H1 (cell line): ENCODE results near the gene ZNF622.

ENCODE experiments used
- GABPA ChIP-seq: IDR thresholded peaks from 2 replicates; pipeline ENCODE4 v1.6.1; 2011; ENCODE audit warnings: mild to moderate bottlenecking, low read length, moderate library complexity, borderline replicate concordance; ENCODE audit not compliant: insufficient read depth
- JUN ChIP-seq: IDR thresholded peaks from 2 replicates; pipeline ENCODE4 v1.6.1; 2011; ENCODE audit warnings: low read depth, mild to moderate bottlenecking, improper control_type of control experiment, low read length
- KDM1A ChIP-seq: fragments of 200-600, 300-600 bp; sonication (generic); IDR thresholded peaks from 2 replicates; pipeline ENCODE4 v1.7.1; 2016; ENCODE audit warnings: mild to moderate bottlenecking, low read length, borderline replicate concordance
- SAP30 ChIP-seq: fragments of 300-600 bp; sonication (generic); IDR thresholded peaks from 2 replicates; pipeline ENCODE4 v1.7.1; 2012; ENCODE audit warnings: low read length, moderate library complexity, mild to moderate bottlenecking, inconsistent platforms; ENCODE audit not compliant: insufficient read depth, insufficient replicate concordance
- SP1 ChIP-seq: IDR thresholded peaks from 2 replicates; pipeline ENCODE4 v1.6.1; 2011; ENCODE audit warnings: low read depth, low read length
- TEAD4 ChIP-seq: IDR thresholded peaks from 2 replicates; pipeline ENCODE4 v1.6.1; 2012; ENCODE audit warnings: low read depth, low read length, inconsistent platforms, mixed read lengths
- ZNF274 ChIP-seq: IDR thresholded peaks from 2 replicates; pipeline ENCODE4 v1.7.0; 2012; ENCODE audit warnings: low read length, borderline replicate concordance; ENCODE audit errors: extremely low read depth
- TF ChIP-seq, protein P1 (sequence below), 3 experiments: IDR thresholded peaks; 1 replicate in 2 of 3; 2 replicates in 1 of 3; pipeline versions ENCODE4 v1.5.1 to v1.6.1; 2011; ENCODE audit warnings: low read length in 3 of 3, mild to moderate bottlenecking in 3 of 3, inconsistent platforms in 2 of 3, low read depth in 1 of 3, moderate library complexity in 1 of 3; ENCODE audit not compliant: insufficient read depth in 1 of 3; ENCODE audit errors: control extremely low read depth in 1 of 3
- TF ChIP-seq, protein P2 (sequence below): IDR thresholded peaks from 2 replicates; pipeline ENCODE4 v1.6.1; 2012; ENCODE audit warnings: inconsistent platforms

DNA sequence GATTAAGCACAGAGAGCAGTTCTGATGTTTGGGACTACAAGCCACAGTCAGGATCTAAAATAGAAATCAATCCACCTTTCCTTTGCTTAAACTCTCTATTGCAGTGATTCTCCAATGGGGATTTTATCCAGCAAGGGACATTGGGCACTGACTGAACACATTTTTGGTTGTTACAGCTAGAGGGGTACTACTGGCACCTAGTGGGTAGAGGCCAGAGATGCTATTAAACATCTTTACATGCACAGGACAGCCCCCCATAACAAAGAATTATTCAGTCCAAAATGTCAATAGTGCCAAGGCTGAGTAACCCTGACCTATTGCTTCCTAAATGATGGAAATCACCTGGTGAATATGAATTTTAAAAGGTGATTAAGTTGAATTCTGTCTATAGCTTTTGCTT lies 12.0 kb downstream of the ZNF622 start:
- TF ChIP-seq, protein P1, sequence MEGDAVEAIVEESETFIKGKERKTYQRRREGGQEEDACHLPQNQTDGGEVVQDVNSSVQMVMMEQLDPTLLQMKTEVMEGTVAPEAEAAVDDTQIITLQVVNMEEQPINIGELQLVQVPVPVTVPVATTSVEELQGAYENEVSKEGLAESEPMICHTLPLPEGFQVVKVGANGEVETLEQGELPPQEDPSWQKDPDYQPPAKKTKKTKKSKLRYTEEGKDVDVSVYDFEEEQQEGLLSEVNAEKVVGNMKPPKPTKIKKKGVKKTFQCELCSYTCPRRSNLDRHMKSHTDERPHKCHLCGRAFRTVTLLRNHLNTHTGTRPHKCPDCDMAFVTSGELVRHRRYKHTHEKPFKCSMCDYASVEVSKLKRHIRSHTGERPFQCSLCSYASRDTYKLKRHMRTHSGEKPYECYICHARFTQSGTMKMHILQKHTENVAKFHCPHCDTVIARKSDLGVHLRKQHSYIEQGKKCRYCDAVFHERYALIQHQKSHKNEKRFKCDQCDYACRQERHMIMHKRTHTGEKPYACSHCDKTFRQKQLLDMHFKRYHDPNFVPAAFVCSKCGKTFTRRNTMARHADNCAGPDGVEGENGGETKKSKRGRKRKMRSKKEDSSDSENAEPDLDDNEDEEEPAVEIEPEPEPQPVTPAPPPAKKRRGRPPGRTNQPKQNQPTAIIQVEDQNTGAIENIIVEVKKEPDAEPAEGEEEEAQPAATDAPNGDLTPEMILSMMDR (IDR thresholded peaks at IDR 0.05; ENCODE audit: control extremely low read depth in 1 of 3, insufficient read depth in 1 of 3, low read depth in 1 of 3, low read length in 3 of 3) = peak in 2 of 3 experiments; percentile 13 to 42; a peak in 3 of 4 replicates
- TF ChIP-seq SP1 (no peak), JUN (no peak), GABPA (no peak), KDM1A (no peak), ZNF274 (no peak), SAP30 (no peak), TEAD4 (no peak)
- TF ChIP-seq, protein P2, sequence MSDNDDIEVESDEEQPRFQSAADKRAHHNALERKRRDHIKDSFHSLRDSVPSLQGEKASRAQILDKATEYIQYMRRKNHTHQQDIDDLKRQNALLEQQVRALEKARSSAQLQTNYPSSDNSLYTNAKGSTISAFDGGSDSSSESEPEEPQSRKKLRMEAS = no peak
